Left lung (tissue), 10 donors: ENCODE data around the gene FAM228B. TPM values are rescaled to one million over a fixed set of nuclear protein-coding genes. Genes with fewer than 3 reads are reported as not detected.
A peak's percentile ranks its signal among the peaks of the same experiment; 100 is the strongest.

Experiments
- ATAC-seq: fragments of 200-7000 bp; cut with Tn5 transposase; one replicate; pipeline ENCODE4 v1.9.1; 2020; ENCODE audit warnings: moderate library complexity
- DNase-seq, 4 donors: peaks; one replicate each; pipeline ENCODE4 v3.0.0-alpha.2; 2013 to 2020
- H3K27ac ChIP-seq, 2 donors: fragments of 200-600 bp; sonication (generic) in 1 of 2; one replicate each; pipeline versions ENCODE4 v1.5.0 to v1.8.0; 2020 to 2021
- H3K27me3 ChIP-seq, 2 donors: fragments of 200-600 bp; sonication (generic) in 1 of 2; one replicate each; pipeline versions ENCODE4 v1.5.0 to v1.8.0; 2020 to 2021
- H3K36me3 ChIP-seq, 2 donors: fragments of 200-600 bp; sonication (generic) in 1 of 2; one replicate each; pipeline versions ENCODE4 v1.5.0 to v1.8.0; 2020 to 2021
- H3K4me1 ChIP-seq, 2 donors: fragments of 200-600 bp; one replicate each; pipeline ENCODE4 v1.8.0; 2021
- H3K4me3 ChIP-seq, 2 donors: fragments of 200-600 bp; sonication (generic) in 1 of 2; one replicate each; pipeline versions ENCODE4 v1.5.0 to v1.8.0; 2020 to 2021; ENCODE audit warnings: mild to moderate bottlenecking in 1 of 2
- H3K9me3 ChIP-seq, 2 donors: fragments of 200-600 bp; sonication (generic) in 1 of 2; one replicate each; pipeline versions ENCODE4 v1.5.0 to v1.8.0; 2020 to 2021
- intact Hi-C, 2 donors: fragments of 100-400 bp; cut with DNase I; formaldehyde crosslinking; loops; one replicate each; pipeline versions ENCODE4 v1.11.2 to v1.14.2; 2022
- polyA plus RNA-seq, 6 donors: library from polyadenylated mRNA; unstranded; fragments of 120-200 nt; gene quantifications; one replicate each; pipeline ENCODE4 v1.2.1, GENCODE V29; 2013; ENCODE audit not compliant: insufficient read length in 6 of 6
- total RNA-seq, 2 donors: library from RNA; stranded (reverse); fragmentation: NEBNext Ultra II Directional; extraction: Animal tissue kit (Norgen Biotek cat#: 25700); gene quantifications; one replicate each; pipeline ENCODE4 v1.2.1, GENCODE V29; 2021
- TF ChIP-seq, protein P1 (sequence below), 2 donors: fragments of 200-600 bp; sonication (generic) in 1 of 2; IDR thresholded peaks; one replicate each; pipeline versions ENCODE4 v1.5.0 to v1.8.0; 2021; ENCODE audit warnings: antibody characterized with exemption in 2 of 2
- donor health status: DM: no; HTN: yes; CAD: no.
- donor health status: DM: no; HTN: no; CAD: no.

The FAM228B gene
- total and polyA plus RNA-seq, 8 donors: 18.2 to 30.6 (median 26.2) TPM

DNA sequence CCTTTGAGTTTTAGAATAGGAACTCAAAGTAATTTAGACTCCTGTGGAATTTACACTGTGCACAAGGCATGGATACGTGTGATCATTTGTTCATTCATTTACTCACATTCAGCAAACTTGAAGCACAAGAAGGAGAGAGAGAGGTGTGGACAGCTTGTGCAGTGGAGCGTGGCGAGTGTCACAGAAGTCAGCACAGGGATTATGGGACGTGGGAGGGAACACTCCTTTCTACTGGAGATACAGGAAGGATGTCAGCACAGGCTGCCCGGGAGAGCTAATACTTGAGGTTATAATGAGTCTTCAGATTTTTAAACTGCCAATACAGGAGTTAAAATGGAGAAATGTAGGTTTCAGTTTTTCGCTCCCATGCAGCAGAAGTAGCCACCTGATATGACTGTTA, 58.6 kb downstream of the FAM228B start:
- H3K27me3 ChIP-seq: no peaks in the 10 kb centered on the region
- TF ChIP-seq, protein P1, sequence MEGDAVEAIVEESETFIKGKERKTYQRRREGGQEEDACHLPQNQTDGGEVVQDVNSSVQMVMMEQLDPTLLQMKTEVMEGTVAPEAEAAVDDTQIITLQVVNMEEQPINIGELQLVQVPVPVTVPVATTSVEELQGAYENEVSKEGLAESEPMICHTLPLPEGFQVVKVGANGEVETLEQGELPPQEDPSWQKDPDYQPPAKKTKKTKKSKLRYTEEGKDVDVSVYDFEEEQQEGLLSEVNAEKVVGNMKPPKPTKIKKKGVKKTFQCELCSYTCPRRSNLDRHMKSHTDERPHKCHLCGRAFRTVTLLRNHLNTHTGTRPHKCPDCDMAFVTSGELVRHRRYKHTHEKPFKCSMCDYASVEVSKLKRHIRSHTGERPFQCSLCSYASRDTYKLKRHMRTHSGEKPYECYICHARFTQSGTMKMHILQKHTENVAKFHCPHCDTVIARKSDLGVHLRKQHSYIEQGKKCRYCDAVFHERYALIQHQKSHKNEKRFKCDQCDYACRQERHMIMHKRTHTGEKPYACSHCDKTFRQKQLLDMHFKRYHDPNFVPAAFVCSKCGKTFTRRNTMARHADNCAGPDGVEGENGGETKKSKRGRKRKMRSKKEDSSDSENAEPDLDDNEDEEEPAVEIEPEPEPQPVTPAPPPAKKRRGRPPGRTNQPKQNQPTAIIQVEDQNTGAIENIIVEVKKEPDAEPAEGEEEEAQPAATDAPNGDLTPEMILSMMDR (IDR thresholded peaks at IDR 0.05): no peak
- H3K4me1 ChIP-seq: no peaks in the 10 kb centered on the region
- no peaks in the 10 kb centered on the region for H3K9me3 ChIP-seq
- H3K4me3 ChIP-seq: no peak overlapping the region
- ATAC-seq (no peak), DNase-seq (no peak)
- no peaks in the 10 kb centered on the region for H3K36me3 ChIP-seq
- H3K27ac ChIP-seq: no peak overlapping the region
- intact Hi-C loops: no loop called here

DNA sequence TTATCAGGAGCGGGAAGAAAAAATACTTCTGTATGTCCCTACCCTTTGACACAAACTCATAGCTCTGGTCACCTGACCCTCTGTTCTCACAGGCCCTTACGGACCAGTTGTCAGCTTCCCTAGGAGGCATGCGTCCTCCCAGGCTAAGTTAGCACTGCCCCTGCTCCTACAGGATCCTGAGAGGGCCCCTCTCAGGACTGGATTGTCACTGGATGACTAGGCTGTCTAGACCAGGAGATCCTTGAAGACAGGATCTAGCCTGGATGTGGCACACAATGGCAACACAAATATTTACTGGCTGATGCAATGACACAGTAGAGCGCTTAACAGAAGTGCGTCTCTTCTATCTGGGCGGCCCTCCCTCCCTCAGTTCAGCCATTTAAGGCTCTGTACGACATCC, 59.2 kb downstream of the FAM228B start:
- peak; percentile 74 for ATAC-seq

DNA sequence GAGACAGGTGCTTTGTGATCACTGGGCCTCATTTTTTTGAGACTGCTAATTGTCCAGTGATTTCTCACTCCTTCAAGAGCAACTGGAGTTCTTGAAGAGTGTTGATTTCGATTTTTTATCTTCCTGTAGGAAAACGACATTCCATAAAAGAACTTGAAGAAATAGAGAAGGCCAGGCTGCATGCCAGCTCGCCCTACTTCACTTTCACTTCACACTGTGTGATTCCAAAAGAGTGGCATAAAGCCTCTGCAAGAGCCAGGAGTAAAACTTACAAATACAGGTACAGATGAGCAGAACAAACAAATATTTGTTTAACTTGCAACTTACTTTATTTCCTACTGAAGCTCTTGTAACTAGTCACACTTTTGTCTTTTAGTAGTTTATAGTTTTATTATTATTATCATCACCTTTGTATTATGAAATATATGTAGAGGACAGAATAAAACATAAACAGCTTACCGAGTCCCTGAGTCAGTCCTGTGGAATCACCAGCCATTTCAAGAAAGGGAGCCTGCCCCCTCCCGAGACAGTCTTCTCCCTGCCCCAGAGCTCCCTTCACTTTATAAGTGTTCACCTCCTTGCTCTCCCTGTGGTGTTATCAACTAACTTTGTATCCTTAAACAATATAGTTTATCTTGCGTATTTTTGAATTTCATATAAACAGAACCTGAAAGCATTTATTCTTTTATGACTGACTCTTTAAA, 60.2 kb downstream of the FAM228B start:
- intact Hi-C loops: no loop called here
- Histone ChIP-seq H3K9me3 (no peaks in the 10 kb centered on the region), H3K4me1 (no peaks in the 10 kb centered on the region), H3K27ac (peak overlapping the region in 1 of 2 donors; percentile 31), H3K27me3 (no peaks in the 10 kb centered on the region), H3K36me3 (no peaks in the 10 kb centered on the region), H3K4me3 (no peak overlapping the region)
- TF ChIP-seq, protein P1 (IDR thresholded peaks at IDR 0.05): no peak
- ATAC-seq (peak; percentile 79), DNase-seq (peak in 3 of 4 donors; percentile 9 to 51 (median 45))

More for the DNA sequence above, 59.2 kb downstream of the FAM228B start:
- Histone ChIP-seq H3K4me3 (no peak overlapping the region), H3K36me3 (no peaks in the 10 kb centered on the region), H3K4me1 (no peaks in the 10 kb centered on the region), H3K9me3 (no peaks in the 10 kb centered on the region), H3K27me3 (no peaks in the 10 kb centered on the region), H3K27ac (peak overlapping the region in 1 of 2 donors; percentile 21)
- TF ChIP-seq, protein P1 (IDR thresholded peaks at IDR 0.05): no peak
- intact Hi-C loops: no loop called here
- no peak for DNase-seq

DNA sequence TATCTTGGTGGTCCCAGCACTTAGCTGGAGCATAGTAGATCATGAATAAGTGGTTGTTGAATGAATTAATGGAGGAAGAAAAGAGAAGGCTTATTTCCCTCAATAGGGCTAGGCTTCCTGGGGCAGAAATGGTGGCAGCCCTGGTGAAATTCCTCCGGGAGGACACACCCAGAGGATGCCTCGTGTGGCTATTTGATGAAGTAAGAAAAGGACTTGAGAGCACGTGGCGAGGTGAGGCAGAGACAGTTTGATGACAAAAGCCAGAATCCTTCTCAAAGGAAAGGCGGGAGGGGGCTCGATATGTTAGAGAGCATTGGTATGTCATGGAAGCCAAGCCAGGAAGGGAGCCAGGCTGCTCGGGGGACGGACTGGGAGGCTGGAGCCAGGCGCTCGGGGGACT, 66.3 kb downstream of the FAM228B start:
- DNase-seq (no peak), ATAC-seq (no peak)
- Histone ChIP-seq H3K27ac (no peak overlapping the region), H3K4me3 (no peak overlapping the region), H3K36me3 (no peaks in the 10 kb centered on the region), H3K4me1 (no peaks in the 10 kb centered on the region), H3K9me3 (no peaks in the 10 kb centered on the region), H3K27me3 (no peaks in the 10 kb centered on the region)
- intact Hi-C loops: no loop called here
- TF ChIP-seq, protein P1 (IDR thresholded peaks at IDR 0.05): no peak

DNA sequence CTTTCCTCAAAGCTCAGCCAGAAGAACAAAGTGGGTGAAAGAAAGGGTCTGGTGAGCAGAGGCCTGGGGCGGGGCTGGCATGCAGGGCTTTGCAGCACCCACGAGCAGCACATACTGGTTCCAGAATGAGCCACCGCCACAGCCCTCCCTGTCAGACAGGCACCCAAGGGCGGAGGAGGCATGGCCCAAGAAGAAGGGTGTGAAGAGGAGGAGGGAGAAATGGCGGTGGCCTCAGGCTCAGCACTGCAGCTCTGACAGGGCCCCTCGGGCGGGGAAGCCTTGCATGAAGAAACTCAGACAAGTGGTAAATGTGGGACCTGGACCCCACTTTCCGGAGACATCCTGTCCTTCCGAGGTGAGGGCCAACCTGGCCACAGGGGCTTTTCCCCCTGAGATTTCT, 67.2 kb downstream of the FAM228B start:
- TF ChIP-seq, protein P1 (IDR thresholded peaks at IDR 0.05): no peak
- no peaks in the 10 kb centered on the region for H3K36me3 ChIP-seq
- no peaks in the 10 kb centered on the region for H3K4me1 ChIP-seq
- no peaks in the 10 kb centered on the region for H3K27me3 ChIP-seq
- DNase-seq (no peak), ATAC-seq (no peak)
- H3K27ac ChIP-seq: no peak overlapping the region
- no peak overlapping the region for H3K4me3 ChIP-seq
- intact Hi-C loops: no loop called here
- no peaks in the 10 kb centered on the region for H3K9me3 ChIP-seq
